ENCODE results near the gene PRKCE.

DNA sequence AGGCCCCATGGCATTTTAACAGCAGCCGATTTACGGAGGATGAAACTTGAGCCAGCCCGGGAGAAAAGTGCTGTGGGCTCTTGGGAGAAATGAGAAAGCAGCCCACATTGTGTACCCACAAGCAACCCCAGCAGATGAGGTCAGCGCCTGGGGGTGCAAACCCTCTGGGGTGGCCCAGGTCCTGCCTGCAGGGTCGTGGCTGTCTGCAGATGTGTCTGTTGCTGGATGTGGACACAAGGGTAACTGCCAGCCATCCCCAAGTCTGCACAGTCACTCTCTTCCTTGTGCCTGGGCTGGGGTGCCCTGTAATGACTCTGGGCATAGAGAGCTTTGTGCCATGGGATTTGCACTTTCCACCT lies 170.8 kb downstream of the PRKCE start:
- TF ChIP-seq, protein P1, sequence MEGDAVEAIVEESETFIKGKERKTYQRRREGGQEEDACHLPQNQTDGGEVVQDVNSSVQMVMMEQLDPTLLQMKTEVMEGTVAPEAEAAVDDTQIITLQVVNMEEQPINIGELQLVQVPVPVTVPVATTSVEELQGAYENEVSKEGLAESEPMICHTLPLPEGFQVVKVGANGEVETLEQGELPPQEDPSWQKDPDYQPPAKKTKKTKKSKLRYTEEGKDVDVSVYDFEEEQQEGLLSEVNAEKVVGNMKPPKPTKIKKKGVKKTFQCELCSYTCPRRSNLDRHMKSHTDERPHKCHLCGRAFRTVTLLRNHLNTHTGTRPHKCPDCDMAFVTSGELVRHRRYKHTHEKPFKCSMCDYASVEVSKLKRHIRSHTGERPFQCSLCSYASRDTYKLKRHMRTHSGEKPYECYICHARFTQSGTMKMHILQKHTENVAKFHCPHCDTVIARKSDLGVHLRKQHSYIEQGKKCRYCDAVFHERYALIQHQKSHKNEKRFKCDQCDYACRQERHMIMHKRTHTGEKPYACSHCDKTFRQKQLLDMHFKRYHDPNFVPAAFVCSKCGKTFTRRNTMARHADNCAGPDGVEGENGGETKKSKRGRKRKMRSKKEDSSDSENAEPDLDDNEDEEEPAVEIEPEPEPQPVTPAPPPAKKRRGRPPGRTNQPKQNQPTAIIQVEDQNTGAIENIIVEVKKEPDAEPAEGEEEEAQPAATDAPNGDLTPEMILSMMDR (IDR thresholded peaks at IDR 0.05): no peak
- no peak for TF ChIP-seq EP300 (IDR thresholded peaks at IDR 0.05; ENCODE audit: borderline replicate concordance in 1 of 2, low read depth in 1 of 2, low read length in 1 of 2)
- no peak for TF ChIP-seq RFX5 (IDR thresholded peaks at IDR 0.05; ENCODE audit: low read length)
- TF ChIP-seq TCF12 (IDR thresholded peaks at IDR 0.05): no peak
- no peak for TF ChIP-seq RAD21 (IDR thresholded peaks at IDR 0.05; ENCODE audit: low read length)
- no peak for TF ChIP-seq SMC3 (IDR thresholded peaks at IDR 0.05; ENCODE audit: low read depth, low read length)
- TF ChIP-seq, protein P2, sequence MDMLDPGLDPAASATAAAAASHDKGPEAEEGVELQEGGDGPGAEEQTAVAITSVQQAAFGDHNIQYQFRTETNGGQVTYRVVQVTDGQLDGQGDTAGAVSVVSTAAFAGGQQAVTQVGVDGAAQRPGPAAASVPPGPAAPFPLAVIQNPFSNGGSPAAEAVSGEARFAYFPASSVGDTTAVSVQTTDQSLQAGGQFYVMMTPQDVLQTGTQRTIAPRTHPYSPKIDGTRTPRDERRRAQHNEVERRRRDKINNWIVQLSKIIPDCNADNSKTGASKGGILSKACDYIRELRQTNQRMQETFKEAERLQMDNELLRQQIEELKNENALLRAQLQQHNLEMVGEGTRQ (IDR thresholded peaks at IDR 0.05; ENCODE audit: borderline replicate concordance, low read depth, low read length): no peak
- TF ChIP-seq EZH2phosphoT487 (IDR thresholded peaks at IDR 0.05; ENCODE audit: borderline replicate concordance, low read depth): no peak
- no peak for TF ChIP-seq MAX (IDR thresholded peaks at IDR 0.05; ENCODE audit: low read depth)
- TF ChIP-seq TAF1 (IDR thresholded peaks at IDR 0.05; ENCODE audit: borderline replicate concordance, low read depth, low read length): no peak
- TF ChIP-seq NFIC (IDR thresholded peaks at IDR 0.05; ENCODE audit: borderline replicate concordance): no peak

Data from SK-N-SH (cell line).